ENCODE data around the gene ISLR2.

ISLR2 gene

DNA sequence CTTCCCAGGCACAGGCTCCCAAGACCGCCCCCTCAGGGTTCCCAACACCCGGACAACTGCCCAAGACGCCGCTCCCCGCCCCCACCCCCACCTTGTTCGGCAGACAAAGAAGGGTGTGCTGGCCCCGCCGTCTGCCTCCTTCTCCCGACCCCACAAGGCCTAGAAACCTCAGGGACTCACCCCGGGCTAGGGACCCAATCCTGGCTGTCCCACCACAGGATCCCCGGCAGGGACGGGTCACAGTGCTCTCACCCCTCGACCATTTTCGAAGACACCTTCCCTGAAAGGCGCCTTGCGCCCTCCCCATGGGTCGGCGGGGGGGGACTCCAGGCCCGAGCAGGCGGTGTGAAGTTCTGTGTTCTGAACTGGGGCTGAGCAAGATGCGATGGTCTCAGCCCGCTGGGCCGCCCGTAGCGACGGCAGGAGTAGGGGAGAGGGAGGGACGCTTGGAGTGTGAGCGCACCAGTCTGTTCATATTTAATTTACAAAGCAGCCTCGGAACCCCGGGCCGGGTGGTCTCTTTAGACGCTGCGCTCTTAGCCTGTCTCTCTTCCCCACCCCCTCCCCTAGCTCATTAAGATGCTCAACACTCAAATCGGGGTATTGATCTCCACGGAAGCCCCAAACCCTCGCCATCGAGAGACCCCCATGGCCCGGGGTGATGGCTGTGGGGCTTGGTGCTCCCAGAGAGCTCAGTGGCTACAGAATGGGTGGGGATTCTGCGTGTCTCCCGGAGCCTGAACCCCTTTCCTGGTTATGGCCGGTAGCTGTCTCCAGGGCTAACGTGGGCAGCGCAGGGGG, 1.4 kb upstream of the ISLR2 start:
- no peak for DNase-seq (ENCODE audit: low spot score)

DNA sequence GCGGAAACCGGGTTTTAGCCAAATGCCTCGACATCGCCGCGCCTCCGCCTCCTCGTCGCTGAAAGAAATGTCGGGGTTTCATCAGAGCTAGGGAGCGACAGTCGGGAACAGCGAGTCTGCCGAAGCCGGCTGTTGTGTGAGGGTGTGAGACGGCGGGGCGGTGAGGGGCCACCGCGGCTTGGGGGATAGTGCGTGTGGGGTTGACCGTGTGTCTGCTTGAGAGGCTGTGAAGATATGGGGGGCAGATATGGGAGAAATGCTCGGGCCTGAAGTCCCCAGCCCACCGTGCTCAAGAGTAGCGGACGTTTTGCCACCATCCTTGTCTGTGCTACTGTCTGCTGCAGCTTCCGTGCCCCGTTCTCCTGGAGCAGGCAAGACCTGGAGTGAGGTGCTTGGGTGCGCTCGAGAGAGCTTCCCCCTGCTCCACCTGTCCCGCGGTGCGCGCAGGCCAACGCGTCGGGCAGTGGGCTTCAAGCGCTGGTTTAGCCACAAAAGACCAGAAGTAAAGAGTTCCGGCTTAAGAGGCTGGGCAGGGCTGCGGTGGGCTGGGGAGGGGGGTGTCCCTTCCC, 716 bp upstream of the ISLR2 start:
- no peak for DNase-seq (ENCODE audit: low spot score)

DNA sequence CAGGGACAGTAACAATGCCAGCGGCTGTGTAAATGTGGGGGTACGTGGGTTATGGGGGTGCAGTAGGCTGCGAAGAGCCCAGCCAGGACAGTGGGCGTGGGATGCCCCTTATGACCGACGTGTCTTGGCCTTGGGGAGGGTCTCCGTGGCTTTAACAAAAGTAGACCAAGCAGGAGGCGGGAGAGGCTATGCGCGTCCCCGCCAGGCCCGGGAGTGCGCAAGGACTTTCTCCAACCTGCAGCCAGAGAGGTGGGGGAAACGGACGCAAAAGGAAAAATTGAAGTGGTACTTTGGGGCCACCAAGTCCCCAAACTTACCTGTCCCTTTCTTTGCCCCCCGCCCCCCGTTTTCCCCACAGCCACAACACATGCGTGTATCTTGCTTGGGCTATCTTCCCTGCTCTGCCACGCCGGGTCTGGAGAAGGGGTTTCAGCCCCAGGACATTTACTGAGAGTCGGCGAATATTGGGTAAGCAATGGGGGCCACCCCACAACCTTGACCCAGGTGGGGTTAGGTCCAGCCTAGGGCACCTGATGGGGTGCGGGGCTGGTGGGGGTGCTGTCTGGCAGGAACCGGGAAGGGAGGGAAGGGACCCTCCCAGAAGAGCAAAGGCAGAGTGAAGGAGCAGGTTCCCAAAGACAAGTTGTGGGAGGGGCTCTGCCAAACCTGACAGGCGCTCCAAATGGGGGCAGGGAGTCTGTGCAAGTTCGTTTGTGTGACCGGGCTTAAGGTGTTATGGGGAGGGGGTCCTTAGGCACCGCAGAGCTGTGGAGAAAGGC, 652 bp downstream of the ISLR2 start:
- DNase-seq (ENCODE audit: low spot score): no peak

DNA sequence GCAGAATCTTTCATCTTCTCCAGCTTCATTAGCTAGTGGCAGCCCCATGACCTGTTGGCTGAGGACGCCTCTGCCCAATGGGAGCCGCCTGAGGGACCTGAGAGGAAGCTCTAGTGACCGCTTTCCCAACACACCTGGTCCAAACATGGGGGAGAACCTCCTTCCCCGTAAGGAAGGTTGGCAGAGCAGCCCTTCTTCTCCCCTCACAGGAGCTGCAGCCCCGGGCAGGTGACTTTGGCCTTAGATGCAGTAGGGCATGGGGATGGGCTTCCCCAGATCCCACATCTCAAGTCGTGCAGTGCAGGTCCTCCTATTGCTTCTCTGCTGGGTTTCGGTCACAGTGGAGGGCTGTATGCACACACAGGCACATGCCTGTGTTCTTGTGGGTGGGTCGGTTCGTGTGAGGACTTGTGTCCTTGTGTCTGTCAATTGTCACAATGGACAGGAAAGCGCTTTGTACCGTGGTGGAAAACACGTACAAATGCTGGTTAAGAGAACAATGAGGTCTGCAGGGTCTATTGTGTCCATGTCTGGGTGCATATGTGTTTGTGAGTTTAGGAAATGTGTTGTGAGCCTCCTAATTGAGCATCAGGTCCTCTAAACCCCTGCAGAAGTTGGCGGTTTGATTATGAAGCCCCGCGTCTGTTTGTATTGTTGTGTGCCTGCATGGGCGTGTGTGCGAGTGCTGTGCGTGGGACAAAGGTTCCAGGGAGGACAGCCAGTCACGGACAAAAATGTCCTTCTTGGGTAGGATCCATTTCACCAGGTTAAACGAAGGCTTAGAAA, 1.4 kb downstream of the ISLR2 start:
- no peak for DNase-seq (ENCODE audit: low spot score)

DNA sequence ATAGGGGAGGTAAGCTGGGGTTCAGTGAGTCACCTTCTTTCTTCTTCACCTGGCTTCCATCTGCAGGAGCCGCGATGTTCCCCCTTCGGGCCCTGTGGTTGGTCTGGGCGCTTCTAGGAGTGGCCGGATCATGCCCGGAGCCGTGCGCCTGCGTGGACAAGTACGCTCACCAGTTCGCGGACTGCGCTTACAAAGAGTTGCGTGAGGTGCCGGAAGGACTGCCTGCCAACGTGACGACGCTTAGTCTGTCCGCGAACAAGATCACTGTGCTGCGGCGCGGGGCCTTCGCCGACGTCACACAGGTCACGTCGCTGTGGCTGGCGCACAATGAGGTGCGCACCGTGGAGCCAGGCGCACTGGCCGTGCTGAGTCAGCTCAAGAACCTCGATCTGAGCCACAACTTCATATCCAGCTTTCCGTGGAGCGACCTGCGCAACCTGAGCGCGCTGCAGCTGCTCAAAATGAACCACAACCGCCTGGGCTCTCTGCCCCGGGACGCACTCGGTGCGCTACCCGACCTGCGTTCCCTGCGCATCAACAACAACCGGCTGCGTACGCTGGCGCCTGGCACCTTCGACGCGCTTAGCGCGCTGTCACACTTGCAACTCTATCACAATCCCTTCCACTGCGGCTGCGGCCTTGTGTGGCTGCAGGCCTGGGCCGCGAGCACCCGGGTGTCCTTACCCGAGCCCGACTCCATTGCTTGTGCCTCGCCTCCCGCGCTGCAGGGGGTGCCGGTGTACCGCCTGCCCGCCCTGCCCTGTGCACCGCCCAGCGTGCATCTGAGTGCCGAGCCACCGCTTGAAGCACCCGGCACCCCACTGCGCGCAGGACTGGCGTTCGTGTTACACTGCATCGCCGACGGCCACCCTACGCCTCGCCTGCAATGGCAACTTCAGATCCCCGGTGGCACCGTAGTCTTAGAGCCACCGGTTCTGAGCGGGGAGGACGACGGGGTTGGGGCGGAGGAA, 2.6 kb downstream of the ISLR2 start:
- DNase-seq (ENCODE audit: low spot score): no peak

DNA sequence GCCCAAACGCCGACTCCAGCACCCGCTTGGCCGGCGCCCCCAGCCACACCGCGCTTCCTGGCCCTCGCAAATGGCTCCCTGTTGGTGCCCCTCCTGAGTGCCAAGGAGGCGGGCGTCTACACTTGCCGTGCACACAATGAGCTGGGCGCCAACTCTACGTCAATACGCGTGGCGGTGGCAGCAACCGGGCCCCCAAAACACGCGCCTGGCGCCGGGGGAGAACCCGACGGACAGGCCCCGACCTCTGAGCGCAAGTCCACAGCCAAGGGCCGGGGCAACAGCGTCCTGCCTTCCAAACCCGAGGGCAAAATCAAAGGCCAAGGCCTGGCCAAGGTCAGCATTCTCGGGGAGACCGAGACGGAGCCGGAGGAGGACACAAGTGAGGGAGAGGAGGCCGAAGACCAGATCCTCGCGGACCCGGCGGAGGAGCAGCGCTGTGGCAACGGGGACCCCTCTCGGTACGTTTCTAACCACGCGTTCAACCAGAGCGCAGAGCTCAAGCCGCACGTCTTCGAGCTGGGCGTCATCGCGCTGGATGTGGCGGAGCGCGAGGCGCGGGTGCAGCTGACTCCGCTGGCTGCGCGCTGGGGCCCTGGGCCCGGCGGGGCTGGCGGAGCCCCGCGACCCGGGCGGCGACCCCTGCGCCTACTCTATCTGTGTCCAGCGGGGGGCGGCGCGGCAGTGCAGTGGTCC, 3.5 kb downstream of the ISLR2 start:
- DNase-seq (ENCODE audit: low spot score): no peak

DNA sequence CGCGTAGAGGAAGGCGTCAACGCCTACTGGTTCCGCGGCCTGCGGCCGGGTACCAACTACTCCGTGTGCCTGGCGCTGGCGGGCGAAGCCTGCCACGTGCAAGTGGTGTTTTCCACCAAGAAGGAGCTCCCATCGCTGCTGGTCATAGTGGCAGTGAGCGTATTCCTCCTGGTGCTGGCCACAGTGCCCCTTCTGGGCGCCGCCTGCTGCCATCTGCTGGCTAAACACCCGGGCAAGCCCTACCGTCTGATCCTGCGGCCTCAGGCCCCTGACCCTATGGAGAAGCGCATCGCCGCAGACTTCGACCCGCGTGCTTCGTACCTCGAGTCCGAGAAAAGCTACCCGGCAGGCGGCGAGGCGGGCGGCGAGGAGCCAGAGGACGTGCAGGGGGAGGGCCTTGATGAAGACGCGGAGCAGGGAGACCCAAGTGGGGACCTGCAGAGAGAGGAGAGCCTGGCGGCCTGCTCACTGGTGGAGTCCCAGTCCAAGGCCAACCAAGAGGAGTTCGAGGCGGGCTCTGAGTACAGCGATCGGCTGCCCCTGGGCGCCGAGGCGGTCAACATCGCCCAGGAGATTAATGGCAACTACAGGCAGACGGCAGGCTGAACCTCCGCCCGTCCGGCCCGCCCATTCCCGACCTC, 4.1 kb downstream of the ISLR2 start:
- no peak for DNase-seq (ENCODE audit: low spot score)

DNA sequence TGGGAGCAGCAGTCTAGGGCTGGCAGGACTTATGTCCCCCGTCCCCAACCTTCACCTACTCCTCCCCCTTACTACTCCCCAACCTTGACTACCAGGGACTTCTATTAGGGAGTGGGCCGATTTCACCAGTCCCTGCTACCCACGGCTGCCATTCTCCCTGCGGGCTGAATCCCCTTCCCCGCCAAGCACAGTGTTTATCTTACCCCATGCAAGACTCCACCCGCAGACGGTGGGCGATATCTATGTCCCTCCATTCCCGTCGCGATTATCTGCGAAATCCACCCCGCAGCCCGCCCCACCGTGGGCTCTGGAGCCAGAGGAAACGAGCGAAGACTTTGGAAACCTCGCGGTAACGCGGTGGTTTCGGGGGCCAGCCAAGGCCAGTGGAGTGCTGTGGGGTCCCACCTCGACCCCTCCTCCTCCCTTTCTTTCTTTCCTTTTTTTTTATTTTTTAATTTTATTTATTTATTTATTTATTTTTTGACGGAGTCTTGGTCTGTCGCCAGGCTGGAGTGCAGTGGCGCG, 4.7 kb downstream of the ISLR2 start:
- DNase-seq (ENCODE audit: low spot score): no peak

DNA sequence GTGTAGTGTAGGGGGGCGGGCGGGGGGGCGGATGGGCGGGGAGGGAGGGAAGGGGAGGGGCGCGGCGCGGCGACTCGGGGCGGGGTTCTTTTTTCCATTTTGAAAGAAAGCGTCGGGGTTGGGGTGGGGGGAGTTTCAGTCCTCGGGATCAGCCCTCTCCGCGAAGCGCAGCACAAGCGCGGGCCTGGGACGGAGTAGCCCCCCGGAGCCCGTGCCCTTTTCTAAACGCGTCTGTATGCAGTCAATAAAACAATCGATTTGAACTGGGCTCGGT, 6.1 kb downstream of the ISLR2 start:
- DNase-seq (ENCODE audit: low spot score): no peak

DNA sequence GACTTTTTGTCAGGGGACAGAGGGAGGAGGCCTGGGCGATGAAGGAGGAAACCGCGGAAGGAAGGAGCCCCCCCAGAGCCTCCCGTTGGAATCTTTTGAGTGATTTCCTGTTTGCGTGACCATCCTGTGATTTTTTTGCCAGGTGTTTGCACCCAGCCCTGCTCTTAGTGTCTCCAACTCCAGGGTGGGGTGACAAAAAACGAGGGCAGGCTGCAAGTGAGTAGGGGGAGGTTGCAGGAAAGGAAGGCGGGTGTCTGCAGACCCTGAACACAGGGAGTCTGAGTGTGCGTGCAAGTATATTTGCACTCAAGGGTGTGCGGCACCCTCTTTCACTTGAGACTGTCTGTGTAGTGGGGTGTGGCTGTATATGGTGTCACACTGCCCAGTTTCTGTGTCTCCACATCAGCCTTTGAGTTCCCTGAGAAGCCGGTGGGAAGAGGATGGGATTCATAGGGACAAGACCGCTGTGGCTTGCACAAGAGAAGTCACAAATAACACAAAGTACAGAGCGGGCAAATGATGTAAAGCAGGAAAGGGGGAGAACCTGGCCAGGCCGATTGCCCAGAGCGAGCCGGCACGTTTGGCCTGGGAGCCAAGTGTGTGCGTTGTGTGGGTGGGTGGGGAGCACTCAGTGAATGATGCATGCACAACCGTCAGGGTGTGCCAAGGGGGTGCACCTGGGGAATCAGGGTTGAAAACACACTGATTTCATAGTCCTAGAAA, 6.6 kb downstream of the ISLR2 start:
- no peak for DNase-seq (ENCODE audit: low spot score)

DNA sequence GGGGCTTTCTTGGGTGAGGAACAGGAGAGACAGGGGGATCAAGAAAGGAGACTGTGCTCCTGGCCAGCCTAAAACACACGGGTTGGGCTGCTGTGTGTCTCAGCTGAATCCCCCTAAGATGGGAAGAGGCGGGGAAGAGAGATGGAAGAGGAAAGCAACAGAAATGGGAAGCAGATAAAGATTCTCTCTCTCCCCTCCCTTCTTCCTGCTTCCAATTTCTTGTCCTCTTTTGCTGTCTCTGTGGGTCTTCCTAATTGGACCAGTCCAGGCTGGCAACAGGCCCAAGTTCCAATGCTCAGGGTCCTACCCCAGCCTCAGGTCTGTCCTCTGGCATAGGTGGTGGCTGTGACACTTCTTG, 7.1 kb downstream of the ISLR2 start:
- DNase-seq (ENCODE audit: low spot score): no peak

DNA sequence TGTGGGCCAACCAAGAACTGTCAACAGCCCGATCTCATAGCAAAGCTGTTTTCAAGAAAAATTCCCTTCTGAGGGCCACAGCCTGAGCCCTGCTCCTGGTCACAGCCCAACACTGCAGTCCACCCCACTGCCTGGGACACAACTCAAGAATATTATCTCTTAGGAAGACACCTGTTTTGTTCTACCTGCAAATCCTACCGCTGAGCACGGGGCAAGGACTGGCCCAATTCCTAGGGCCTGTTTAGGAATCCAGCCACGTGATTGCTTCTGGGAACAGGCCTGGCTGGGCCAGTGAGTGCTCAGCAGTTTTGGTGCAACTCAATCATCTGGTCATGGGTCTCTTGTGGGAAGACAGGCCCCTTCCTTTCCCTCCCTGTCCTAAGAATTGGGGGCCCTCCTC, 8.3 kb downstream of the ISLR2 start:
- DNase-seq (ENCODE audit: low spot score): no peak

DNA sequence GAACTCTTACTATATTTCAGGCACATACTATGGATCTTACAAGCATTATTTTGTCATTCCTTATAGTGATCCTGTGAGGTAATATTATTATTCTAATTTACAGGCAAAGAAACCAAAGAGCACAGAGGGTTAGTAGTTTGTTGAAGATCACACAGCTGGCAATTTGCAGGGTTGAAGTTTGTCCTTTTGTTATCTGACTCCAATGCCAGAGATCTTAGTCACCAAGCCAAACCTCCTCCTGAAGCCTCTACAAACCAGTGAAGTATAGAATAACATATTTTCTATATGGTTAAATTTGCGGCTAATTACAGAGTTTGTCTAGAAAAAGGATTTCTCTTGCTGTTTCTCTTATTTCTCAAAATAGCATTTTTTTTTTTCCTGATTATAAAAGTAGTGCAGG, 11.2 kb downstream of the ISLR2 start:
- no peak for DNase-seq (ENCODE audit: low spot score)

DNA sequence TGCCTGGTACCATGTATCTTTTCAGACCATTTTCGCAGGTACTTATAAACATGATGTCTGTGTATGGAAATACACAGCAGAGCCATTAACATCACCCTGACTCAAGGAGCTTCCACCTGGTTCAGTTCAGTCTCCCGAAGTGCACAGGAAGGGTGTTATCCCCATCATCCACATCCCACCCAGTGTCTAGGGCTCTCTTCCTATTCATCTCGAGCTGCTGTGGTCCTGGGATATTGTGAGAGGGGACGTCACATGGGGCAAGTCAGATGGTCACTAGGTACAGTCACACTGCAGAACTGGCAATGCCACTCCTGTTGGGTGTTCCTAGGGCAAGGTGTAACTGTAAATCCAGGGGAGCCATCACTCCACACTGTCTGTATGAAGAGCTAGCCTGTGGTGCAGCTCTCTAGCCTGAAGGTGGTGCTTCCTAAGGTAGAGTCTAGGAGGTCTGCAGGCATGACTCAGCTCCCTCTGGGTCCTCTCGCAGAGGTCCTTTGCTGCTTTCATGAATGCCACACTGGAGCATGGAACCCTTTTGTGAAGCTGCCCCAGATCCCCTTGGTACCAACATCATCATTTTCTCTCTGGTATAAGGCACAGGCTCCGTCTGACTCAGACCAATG, 13.9 kb downstream of the ISLR2 start:
- DNase-seq (ENCODE audit: low spot score): no peak

DNA sequence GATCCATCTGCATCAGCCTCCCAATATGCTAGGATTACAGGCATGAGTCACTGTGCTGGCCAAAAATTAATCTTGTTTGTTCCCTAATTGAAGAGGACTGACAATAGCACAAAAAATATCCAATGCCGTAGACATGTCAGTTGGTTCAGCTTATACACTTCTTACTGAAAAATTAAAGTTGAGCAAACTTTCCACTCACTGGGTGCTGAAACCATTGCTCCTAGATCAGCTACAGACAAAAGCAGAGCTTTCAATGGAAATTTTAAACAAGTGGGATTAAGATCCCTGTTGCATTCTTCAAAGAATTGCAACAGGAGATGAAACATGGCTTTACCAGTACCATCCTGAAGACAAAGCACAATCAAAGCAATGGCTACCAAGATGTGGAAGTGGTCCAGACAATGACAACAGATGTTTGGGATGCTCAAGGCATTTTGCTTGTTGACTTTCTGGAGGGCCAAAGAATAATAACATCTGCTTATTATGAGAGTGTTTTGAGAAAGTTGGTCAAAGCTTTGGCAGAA, 16.0 kb downstream of the ISLR2 start:
- no peak for DNase-seq (ENCODE audit: low spot score)

DNA sequence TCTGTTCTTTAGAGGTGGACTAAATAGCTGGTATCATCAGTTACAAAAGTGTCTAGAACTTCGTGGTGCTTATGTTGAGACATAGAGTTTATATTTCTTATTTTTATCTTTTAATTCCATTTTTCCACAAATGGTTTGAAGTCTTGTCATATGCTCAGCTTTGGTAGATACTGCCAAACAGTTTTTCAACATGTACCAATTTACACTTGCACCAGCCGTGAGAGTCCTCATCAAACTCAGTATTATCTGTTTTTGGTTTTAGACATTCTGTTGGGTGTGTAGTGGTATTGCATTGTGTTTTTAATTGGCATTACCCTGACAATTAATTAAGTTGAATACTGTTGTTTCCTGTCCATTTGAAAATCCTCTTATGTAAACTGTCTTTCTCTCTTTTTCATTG, 16.7 kb downstream of the ISLR2 start:
- DNase-seq (ENCODE audit: low spot score): no peak

DNA sequence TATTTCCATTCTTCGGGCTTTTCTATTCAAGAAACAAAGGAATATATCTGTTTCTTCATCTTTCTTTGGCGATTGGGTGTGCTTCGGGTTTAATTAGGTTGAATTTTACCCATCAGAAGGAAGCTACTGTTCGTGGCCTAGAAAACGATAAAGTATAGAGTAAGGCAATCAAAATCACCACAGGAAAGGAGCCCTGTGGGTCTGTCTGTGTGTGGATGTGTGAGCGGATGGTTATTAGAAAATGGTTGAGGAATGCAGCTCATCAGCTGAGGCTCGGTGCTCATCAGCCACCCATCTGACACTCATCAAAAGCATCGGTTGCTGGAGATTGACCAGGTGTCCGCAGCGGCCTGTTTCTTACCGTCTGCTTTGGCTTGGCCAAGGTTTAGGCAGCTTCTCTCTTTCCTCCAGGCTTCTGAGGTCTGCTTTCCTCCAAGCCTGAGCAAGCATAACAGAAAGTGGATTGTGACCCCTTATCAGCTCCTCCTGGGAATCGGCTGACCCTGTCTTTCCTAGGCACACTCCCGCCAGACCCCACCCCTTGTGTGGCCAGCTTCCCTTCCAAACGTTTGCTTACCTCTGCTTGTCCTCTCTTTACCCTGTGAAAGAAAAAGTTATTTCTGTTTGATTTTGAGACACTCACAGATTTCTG, 25.5 kb downstream of the ISLR2 start:
- no peak for DNase-seq (ENCODE audit: low spot score)

DNA sequence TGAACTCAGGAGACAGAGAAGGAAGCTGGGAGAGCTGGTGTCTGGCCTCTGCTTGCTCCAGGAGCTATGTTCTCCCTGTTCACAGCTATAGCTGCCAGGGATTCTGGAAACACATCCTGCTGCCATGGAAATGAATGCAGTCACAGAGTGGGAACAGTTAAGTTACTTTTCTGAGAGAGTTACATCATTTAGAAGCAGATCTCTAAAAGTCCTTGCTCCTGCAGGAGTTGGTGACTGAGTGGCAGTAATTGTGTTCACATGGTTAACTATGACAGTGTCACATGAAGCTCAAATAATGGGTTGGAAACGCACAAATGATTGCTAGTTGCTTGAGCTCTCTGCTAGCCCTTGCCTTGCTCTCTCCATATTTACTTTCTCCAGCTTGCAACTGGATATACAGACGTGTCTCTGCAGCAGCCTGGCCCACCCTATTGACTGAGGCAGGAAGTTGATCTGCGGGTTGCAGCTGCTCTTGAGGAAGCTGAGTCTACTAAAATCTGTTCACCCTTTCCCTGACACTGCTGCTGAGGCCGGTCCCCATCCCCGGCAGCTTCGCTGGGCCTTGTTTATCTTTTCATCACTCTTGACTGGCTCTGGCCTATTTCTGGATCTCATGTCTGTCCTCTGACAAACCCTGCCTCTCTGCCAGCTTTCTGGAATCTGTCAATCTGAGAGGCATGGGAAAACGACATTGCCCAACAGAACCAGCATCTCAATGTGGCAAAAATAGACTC, 26.5 kb downstream of the ISLR2 start:
- no peak for DNase-seq (ENCODE audit: low spot score)

Measured in CD4-positive, alpha-beta T cell treated with Interleukin-6 at 100 ng/mL for 8 hours (primary cell).